DOHH2 (cell line): ENCODE measurements around the gene CMTR1.
A peak's percentile ranks its signal among the peaks of the same experiment; 100 is the strongest.

Experiments used
- EZH2phosphoT487 ChIP-seq: fragments of 200-600 bp; sonication (generic); IDR thresholded peaks from 2 replicates; pipeline ENCODE4 v1.6.1; 2017; ENCODE audit warnings: borderline replicate concordance, mild to moderate bottlenecking, antibody characterized with exemption, low read length, moderate library complexity, mixed read lengths
- TF ChIP-seq, protein P1 (sequence below): fragments of 200-600 bp; sonication (generic); IDR thresholded peaks from one replicate; pipeline ENCODE4 v1.5.1; 2014; ENCODE audit warnings: antibody characterized with exemption, mild to moderate bottlenecking, low read depth, low read length; ENCODE audit not compliant: poor library complexity, severe bottlenecking

DNA sequence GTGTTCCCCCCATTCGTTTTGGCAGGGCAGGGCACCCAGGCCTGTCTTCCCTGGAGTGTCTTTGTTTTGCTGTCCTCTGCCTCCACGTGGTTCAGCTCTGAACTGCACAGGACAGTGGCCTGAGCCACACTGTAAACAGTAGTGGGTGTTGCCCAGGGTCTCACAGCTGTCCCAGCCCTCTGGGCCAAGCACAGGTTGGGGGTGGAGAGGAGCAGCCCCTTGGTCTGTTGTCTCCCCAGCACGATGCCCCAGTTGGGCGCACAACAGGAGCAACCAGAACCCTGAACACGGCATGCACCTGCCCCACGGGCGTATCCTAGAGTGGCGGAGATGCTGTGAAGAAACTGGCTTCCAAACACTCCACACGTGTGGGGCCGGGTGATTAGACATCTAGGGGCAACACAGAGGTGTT is 52.3 kb downstream of the CMTR1 start:
- TF ChIP-seq, protein P1, sequence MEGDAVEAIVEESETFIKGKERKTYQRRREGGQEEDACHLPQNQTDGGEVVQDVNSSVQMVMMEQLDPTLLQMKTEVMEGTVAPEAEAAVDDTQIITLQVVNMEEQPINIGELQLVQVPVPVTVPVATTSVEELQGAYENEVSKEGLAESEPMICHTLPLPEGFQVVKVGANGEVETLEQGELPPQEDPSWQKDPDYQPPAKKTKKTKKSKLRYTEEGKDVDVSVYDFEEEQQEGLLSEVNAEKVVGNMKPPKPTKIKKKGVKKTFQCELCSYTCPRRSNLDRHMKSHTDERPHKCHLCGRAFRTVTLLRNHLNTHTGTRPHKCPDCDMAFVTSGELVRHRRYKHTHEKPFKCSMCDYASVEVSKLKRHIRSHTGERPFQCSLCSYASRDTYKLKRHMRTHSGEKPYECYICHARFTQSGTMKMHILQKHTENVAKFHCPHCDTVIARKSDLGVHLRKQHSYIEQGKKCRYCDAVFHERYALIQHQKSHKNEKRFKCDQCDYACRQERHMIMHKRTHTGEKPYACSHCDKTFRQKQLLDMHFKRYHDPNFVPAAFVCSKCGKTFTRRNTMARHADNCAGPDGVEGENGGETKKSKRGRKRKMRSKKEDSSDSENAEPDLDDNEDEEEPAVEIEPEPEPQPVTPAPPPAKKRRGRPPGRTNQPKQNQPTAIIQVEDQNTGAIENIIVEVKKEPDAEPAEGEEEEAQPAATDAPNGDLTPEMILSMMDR = peak; percentile 29
- no peak for TF ChIP-seq EZH2phosphoT487
